ENCODE measurements around the gene IL17RA.

- no peak for TF ChIP-seq POLR2AphosphoS5 (IDR thresholded peaks at IDR 0.05; ENCODE audit: insufficient read depth, low read depth, low read length)
- no peak for TF ChIP-seq CTCF (IDR thresholded peaks at IDR 0.05; ENCODE audit: extremely low read depth in 1 of 2, insufficient read depth in 1 of 2, low read depth in 1 of 2, low read length in 2 of 2)
- no peak for TF ChIP-seq POLR2A (IDR thresholded peaks at IDR 0.05; ENCODE audit: low read depth, low read length)
Observed at GRCh38 chr22:17085277-17086181, 729 bp downstream of the IL17RA start.
